Suprapubic skin (tissue), 4 donors: ENCODE data around the gene ESF1. TPM values are rescaled to one million over a fixed set of nuclear protein-coding genes. Genes with fewer than 3 reads are reported as not detected.

Experiments
- DNase-seq, 2 donors: peaks; one replicate each; pipeline ENCODE4 v3.0.0-alpha.2; 2019; ENCODE audit warnings: low spot score in 2 of 2
- H3K27ac ChIP-seq: fragments of 200-600 bp; sonication (generic); one replicate; pipeline ENCODE4 v1.5.1; 2019
- H3K27me3 ChIP-seq: fragments of 200-600 bp; sonication (generic); one replicate; pipeline ENCODE4 v1.5.1; 2019
- H3K36me3 ChIP-seq: fragments of 200-600 bp; sonication (generic); one replicate; pipeline ENCODE4 v1.5.1; 2019
- H3K4me1 ChIP-seq: fragments of 200-600 bp; sonication (generic); one replicate; pipeline ENCODE4 v1.5.1; 2019
- H3K4me3 ChIP-seq: fragments of 200-600 bp; sonication (generic); one replicate; pipeline ENCODE4 v1.5.1; 2019; ENCODE audit warnings: mild to moderate bottlenecking
- H3K9me3 ChIP-seq: fragments of 200-600 bp; sonication (generic); one replicate; pipeline ENCODE4 v1.5.1; 2019
- CTCF ChIP-seq, 2 donors: fragments of 200-600 bp in 1 of 2; fragments of 450-650 bp in 1 of 2; sonication (generic) in 1 of 2; IDR thresholded peaks; one replicate each; pipeline ENCODE4 v1.5.1; 2016 to 2019; ENCODE audit warnings: antibody characterized with exemption in 2 of 2, mild to moderate bottlenecking in 1 of 2, moderate library complexity in 1 of 2
- EP300 ChIP-seq: sonication (generic); formaldehyde crosslinking; IDR thresholded peaks from one replicate; pipeline ENCODE4 v1.6.1; 2017; ENCODE audit warnings: antibody characterized with exemption
- POLR2A ChIP-seq, 2 donors: fragments of 450-650 bp; IDR thresholded peaks; one replicate each; pipeline ENCODE4 v1.6.1; 2017; ENCODE audit warnings: antibody characterized with exemption in 2 of 2, mild to moderate bottlenecking in 2 of 2, moderate library complexity in 2 of 2
- POLR2AphosphoS5 ChIP-seq, 3 donors: sonication (generic); formaldehyde crosslinking; IDR thresholded peaks; one replicate each; pipeline ENCODE4 v1.6.1; 2017; ENCODE audit warnings: antibody characterized with exemption in 3 of 3
- WGBS: methylation state at CpG from one replicate; pipeline ENCODE4 v1.1.5; 2018; 5-methylcytosine and 5-hydroxymethylcytosine counted together
- total RNA-seq, 4 donors: library from RNA; depleted of rRNA; stranded (reverse); fragments of >200 nt; gene quantifications; one replicate each; pipeline ENCODE4 v1.1.0, GENCODE V29; 2016

Gene ESF1
- total RNA-seq, 4 donors from 2014 or later, result 9.0 to 20.4 (median 10.9) TPM

GRCh38 chr20:13822459-13822858 is 37.7 kb upstream of the ESF1 start:
- no peaks in the 10 kb centered on the region for H3K9me3 ChIP-seq

GRCh38 chr20:13821876-13822275 is 37.2 kb upstream of the ESF1 start:
- no peak overlapping the region for H3K27ac ChIP-seq
- WGBS, result 86% methylated on average over 7 of the region's 7 CpGs

More at GRCh38 chr20:13822459-13822858, 37.7 kb upstream of the ESF1 start:
- Histone ChIP-seq H3K27me3 (no peaks in the 10 kb centered on the region), H3K4me3 (no peak overlapping the region), H3K4me1 (no peaks in the 10 kb centered on the region), H3K36me3 (peaks cover 13% of the 10 kb centered on the region), H3K27ac (no peak overlapping the region)
- TF ChIP-seq POLR2A (IDR thresholded peaks at IDR 0.05), result no peak
- no peak for TF ChIP-seq POLR2AphosphoS5 (IDR thresholded peaks at IDR 0.05)
- no peak for TF ChIP-seq CTCF (IDR thresholded peaks at IDR 0.05)
- TF ChIP-seq EP300, result no peak
- WGBS, result 79% methylated on average over 2 of the region's 2 CpGs
- no peak for DNase-seq

GRCh38 chr20:13819885-13820645 is 35.3 kb upstream of the ESF1 start:
- WGBS, result 29% methylated on average over 5 of the region's 5 CpGs
- Histone ChIP-seq H3K27ac (no peak overlapping the region), H3K27me3 (no peaks in the 10 kb centered on the region), H3K36me3 (peaks cover 32% of the 10 kb centered on the region), H3K4me3 (no peak overlapping the region), H3K4me1 (no peaks in the 10 kb centered on the region), H3K9me3 (no peaks in the 10 kb centered on the region)
- TF ChIP-seq POLR2AphosphoS5 (IDR thresholded peaks at IDR 0.05) (no peak), CTCF (IDR thresholded peaks at IDR 0.05) (peak; percentile 28 to 60)
- DNase-seq, result no peak

More at GRCh38 chr20:13821876-13822275, 37.2 kb upstream of the ESF1 start:
- no peak for DNase-seq
- Histone ChIP-seq H3K4me1 (no peaks in the 10 kb centered on the region), H3K27me3 (no peaks in the 10 kb centered on the region), H3K4me3 (no peak overlapping the region), H3K36me3 (peaks cover 18% of the 10 kb centered on the region), H3K9me3 (no peaks in the 10 kb centered on the region)
- no peak for TF ChIP-seq POLR2A (IDR thresholded peaks at IDR 0.05)
- TF ChIP-seq POLR2AphosphoS5 (IDR thresholded peaks at IDR 0.05), result no peak
- no peak for TF ChIP-seq CTCF (IDR thresholded peaks at IDR 0.05)
- no peak for TF ChIP-seq EP300

- Histone ChIP-seq H3K27ac (no peak overlapping the region), H3K27me3 (no peaks in the 10 kb centered on the region), H3K9me3 (no peaks in the 10 kb centered on the region), H3K4me1 (no peaks in the 10 kb centered on the region), H3K36me3 (peaks cover 46% of the 10 kb centered on the region), H3K4me3 (no peak overlapping the region)
- no peak for DNase-seq
- TF ChIP-seq EP300 (no peak), POLR2A (IDR thresholded peaks at IDR 0.05) (no peak), CTCF (IDR thresholded peaks at IDR 0.05) (no peak), POLR2AphosphoS5 (IDR thresholded peaks at IDR 0.05) (no peak)
These were observed 32.6 kb upstream of the ESF1 start for GRCh38 chr20:13817342-13817741.

- Histone ChIP-seq H3K27me3 (no peaks in the 10 kb centered on the region), H3K4me3 (no peak overlapping the region), H3K9me3 (no peaks in the 10 kb centered on the region), H3K36me3 (peaks cover 52% of the 10 kb centered on the region), H3K27ac (no peak overlapping the region), H3K4me1 (no peaks in the 10 kb centered on the region)
- DNase-seq, result no peak
- 78% methylated on average over 3 of the region's 3 CpGs for WGBS
- TF ChIP-seq POLR2AphosphoS5 (IDR thresholded peaks at IDR 0.05) (no peak), EP300 (no peak), POLR2A (IDR thresholded peaks at IDR 0.05) (no peak), CTCF (IDR thresholded peaks at IDR 0.05) (no peak)
These were observed 32.0 kb upstream of the ESF1 start for GRCh38 chr20:13816757-13817156.
